HEK293 (cell line): ENCODE results near the gene SNAP91.
"Not testable (repeated sequence)": the region's sequence is repeated elsewhere in the genome, so short reads cannot be mapped to it uniquely, and the experiment has no call there.

Experiments
- CTCF ChIA-PET: fragments of 350-600 bp; formaldehyde crosslinking; extraction: SDS; loops from one replicate; lab custom pipeline; 2021; ENCODE audit warnings: antibody characterized with exemption; lab: Yijun Ruan, JAX
- POLR2A ChIA-PET: fragments of 300-600 bp; formaldehyde crosslinking; extraction: SDS; loops from one replicate; lab custom pipeline; 2020; ENCODE audit warnings: antibody characterized with exemption, inconsistent platforms; lab: Yijun Ruan, JAX
- H3K27ac ChIP-seq: fragments of 200-500 bp; sonication (Bioruptor generic); 2 replicates; pipeline ENCODE4 v1.5.1; 2014; ENCODE audit warnings: low read depth, low read length, control low read depth, inconsistent platforms; ENCODE audit errors: extremely low read depth
- H3K36me3 ChIP-seq, 2 experiments: fragments of 200-500 bp in 1 of 2; sonication (Bioruptor generic) in 1 of 2; 1 replicate in 1 of 2; 2 replicates in 1 of 2; pipeline ENCODE4 v1.5.1; 2014 to 2017; ENCODE audit warnings: inconsistent platforms in 2 of 2, low read length in 2 of 2; ENCODE audit not compliant: control insufficient read depth in 2 of 2, insufficient read depth in 1 of 2
- H3K4me1 ChIP-seq: fragments of 200-500 bp; sonication (Bioruptor generic); 2 replicates; pipeline ENCODE4 v1.5.1; 2014; ENCODE audit warnings: mild to moderate bottlenecking, low read length, inconsistent platforms; ENCODE audit not compliant: control insufficient read depth, insufficient read depth
- H3K4me3 ChIP-seq: 2 replicates; pipeline ENCODE4 v1.5.1; 2011; ENCODE audit warnings: low read depth, mild to moderate bottlenecking, control low read depth, low read length, moderate library complexity
- H3K9me3 ChIP-seq: fragments of 200-500 bp; sonication (Bioruptor generic); 2 replicates; pipeline ENCODE4 v1.5.1; 2014; ENCODE audit warnings: low read depth, low read length, inconsistent platforms; ENCODE audit not compliant: control insufficient read depth, insufficient read depth
- GLI2 ChIP-seq: fragments of 450-650 bp; formaldehyde crosslinking; IDR thresholded peaks from 2 replicates; pipeline ENCODE4; 2017; ENCODE audit warnings: missing biosample characterization, missing genetic modification characterization, low read depth, borderline replicate concordance
- MYNN ChIP-seq: fragments of 450-650 bp; formaldehyde crosslinking; IDR thresholded peaks from 2 replicates; pipeline ENCODE4 v1.5.1; 2016; ENCODE audit warnings: missing biosample characterization, missing genetic modification characterization, borderline replicate concordance
- SP3 ChIP-seq: fragments of 450-650 bp; formaldehyde crosslinking; IDR thresholded peaks from 2 replicates; pipeline ENCODE4 v1.5.1; 2016; ENCODE audit warnings: missing biosample characterization, missing genetic modification characterization
- ZBTB1 ChIP-seq: fragments of 450-650 bp; formaldehyde crosslinking; IDR thresholded peaks from 2 replicates; pipeline ENCODE4 v1.5.1; 2016; ENCODE audit warnings: missing biosample characterization, missing genetic modification characterization
- ZBTB17 ChIP-seq: fragments of 450-650 bp; formaldehyde crosslinking; IDR thresholded peaks from 2 replicates; pipeline ENCODE4 v1.5.1; 2016; ENCODE audit warnings: missing biosample characterization, missing genetic modification characterization
- ZBTB20 ChIP-seq: fragments of 450-650 bp; formaldehyde crosslinking; IDR thresholded peaks from 2 replicates; pipeline ENCODE4 v1.5.1; 2016; ENCODE audit warnings: missing biosample characterization, missing genetic modification characterization
- ZIC2 ChIP-seq: fragments of 450-650 bp; formaldehyde crosslinking; IDR thresholded peaks from 2 replicates; pipeline ENCODE4 v1.5.1; 2016; ENCODE audit warnings: missing biosample characterization, missing genetic modification characterization
- ZNF16 ChIP-seq: fragments of 450-650 bp; formaldehyde crosslinking; IDR thresholded peaks from 2 replicates; pipeline ENCODE4 v1.5.1; 2016; ENCODE audit warnings: low read depth, missing biosample characterization, missing genetic modification characterization
- ZNF624 ChIP-seq: fragments of 450-650 bp; formaldehyde crosslinking; IDR thresholded peaks from 2 replicates; pipeline ENCODE4 v1.5.1; 2017; ENCODE audit warnings: missing biosample characterization, missing genetic modification characterization
- ZNF654 ChIP-seq: fragments of 450-650 bp; formaldehyde crosslinking; IDR thresholded peaks from 2 replicates; pipeline ENCODE4 v1.5.1; 2016; ENCODE audit warnings: low read depth, missing biosample characterization, missing genetic modification characterization
- ZNF660 ChIP-seq: fragments of 450-650 bp; IDR thresholded peaks from 2 replicates; pipeline ENCODE4 v1.5.1; 2018; ENCODE audit warnings: missing biosample characterization, mild to moderate bottlenecking, missing genetic modification characterization
- ZNF677 ChIP-seq: fragments of 450-650 bp; IDR thresholded peaks from 2 replicates; pipeline ENCODE4 v1.5.0; 2018; ENCODE audit warnings: missing biosample characterization, mild to moderate bottlenecking, missing genetic modification characterization, moderate library complexity
- ZNF701 ChIP-seq: fragments of 450-650 bp; formaldehyde crosslinking; IDR thresholded peaks from 2 replicates; pipeline ENCODE4 v1.5.1; 2016; ENCODE audit warnings: missing biosample characterization, missing genetic modification characterization
- ZSCAN16 ChIP-seq: fragments of 450-650 bp; formaldehyde crosslinking; IDR thresholded peaks from 2 replicates; pipeline ENCODE4 v1.5.1; 2016; ENCODE audit warnings: missing biosample characterization, missing genetic modification characterization
- ZSCAN30 ChIP-seq: fragments of 450-650 bp; IDR thresholded peaks from 2 replicates; pipeline ENCODE4 v1.5.1; 2018; ENCODE audit warnings: missing biosample characterization, mild to moderate bottlenecking, missing genetic modification characterization, moderate library complexity
- TF ChIP-seq, protein P1 (sequence below): fragments of 450-650 bp; formaldehyde crosslinking; IDR thresholded peaks from 2 replicates; pipeline ENCODE4 v1.5.1; 2017; ENCODE audit warnings: missing biosample characterization, missing genetic modification characterization
- TF ChIP-seq, protein P2 (sequence below): fragments of 450-650 bp; formaldehyde crosslinking; optimal IDR thresholded peaks from 2 replicates; pipeline ENCODE3; 2016; ENCODE audit warnings: missing biosample characterization, mild to moderate bottlenecking, missing genetic modification characterization
- TF ChIP-seq, protein P3 (sequence below): fragments of 450-650 bp; formaldehyde crosslinking; IDR thresholded peaks from 2 replicates; pipeline ENCODE4 v1.5.1; 2016; ENCODE audit warnings: missing biosample characterization, missing genetic modification characterization
- TF ChIP-seq, protein P4 (sequence below): fragments of 450-650 bp; formaldehyde crosslinking; IDR thresholded peaks from 2 replicates; pipeline ENCODE4 v1.5.1; 2016; ENCODE audit warnings: missing biosample characterization, missing genetic modification characterization
- TF ChIP-seq, protein P5 (sequence below): fragments of 450-650 bp; formaldehyde crosslinking; IDR thresholded peaks from 2 replicates; pipeline ENCODE4 v1.5.1; 2016; ENCODE audit warnings: missing biosample characterization, missing genetic modification characterization

SNAP91 gene

DNA sequence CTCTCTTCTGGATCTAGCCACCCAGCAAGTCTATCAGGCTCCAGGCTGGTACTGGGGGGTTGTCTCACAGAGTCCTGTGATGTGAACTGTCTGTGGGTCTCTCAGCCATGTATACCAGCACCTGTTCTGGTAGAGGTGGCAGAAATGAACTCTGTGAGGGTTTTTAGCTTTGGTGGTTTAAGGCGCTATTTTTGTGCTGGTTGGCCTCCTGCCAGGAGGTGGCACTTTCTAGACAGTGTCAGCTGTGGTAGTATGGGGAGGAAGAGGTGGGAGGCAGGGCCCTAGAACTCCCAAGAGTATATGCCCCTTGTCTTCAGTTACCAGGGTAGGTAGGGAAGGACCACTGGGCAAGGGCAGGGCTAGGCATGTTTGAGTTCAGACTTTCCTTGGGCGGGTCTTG is 75.8 kb downstream of the SNAP91 start (continued):
- TF ChIP-seq, protein P1, sequence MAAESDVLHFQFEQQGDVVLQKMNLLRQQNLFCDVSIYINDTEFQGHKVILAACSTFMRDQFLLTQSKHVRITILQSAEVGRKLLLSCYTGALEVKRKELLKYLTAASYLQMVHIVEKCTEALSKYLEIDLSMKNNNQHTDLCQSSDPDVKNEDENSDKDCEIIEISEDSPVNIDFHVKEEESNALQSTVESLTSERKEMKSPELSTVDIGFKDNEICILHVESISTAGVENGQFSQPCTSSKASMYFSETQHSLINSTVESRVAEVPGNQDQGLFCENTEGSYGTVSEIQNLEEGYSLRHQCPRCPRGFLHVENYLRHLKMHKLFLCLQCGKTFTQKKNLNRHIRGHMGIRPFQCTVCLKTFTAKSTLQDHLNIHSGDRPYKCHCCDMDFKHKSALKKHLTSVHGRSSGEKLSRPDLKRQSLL = no peak
- TF ChIP-seq ZNF701 (no peak), MYNN (no peak), ZNF624 (tag by site-specific recombination) (no peak), ZNF677 (tag by site-specific recombination) (no peak), ZBTB17 (tag by site-specific recombination) (no peak)
- TF ChIP-seq, protein P2, sequence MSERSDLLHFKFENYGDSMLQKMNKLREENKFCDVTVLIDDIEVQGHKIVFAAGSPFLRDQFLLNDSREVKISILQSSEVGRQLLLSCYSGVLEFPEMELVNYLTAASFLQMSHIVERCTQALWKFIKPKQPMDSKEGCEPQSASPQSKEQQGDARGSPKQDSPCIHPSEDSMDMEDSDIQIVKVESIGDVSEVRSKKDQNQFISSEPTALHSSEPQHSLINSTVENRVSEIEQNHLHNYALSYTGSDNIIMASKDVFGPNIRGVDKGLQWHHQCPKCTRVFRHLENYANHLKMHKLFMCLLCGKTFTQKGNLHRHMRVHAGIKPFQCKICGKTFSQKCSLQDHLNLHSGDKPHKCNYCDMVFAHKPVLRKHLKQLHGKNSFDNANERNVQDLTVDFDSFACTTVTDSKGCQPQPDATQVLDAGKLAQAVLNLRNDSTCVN (tag by site-specific recombination) = no peak
- TF ChIP-seq, all 188 proteins: peak for 0

DNA sequence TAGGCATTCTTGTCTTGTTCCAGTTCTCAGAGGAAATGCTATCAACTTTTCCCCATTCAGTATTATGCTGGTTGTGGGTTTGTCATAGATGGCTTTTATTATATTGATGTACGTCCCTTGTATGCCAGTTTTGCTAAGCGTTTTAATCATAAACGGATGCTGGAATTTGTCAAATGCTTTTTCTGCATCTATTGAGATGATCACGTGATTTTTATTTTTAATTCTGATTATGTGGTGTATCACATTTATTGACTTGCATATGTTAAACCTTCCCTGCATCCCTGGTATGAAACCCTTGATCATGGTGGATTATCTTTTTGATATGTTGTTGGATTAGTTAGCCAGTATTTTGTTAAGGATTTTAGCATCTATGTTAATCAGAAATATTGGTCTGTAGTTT is 79.0 kb downstream of the SNAP91 start:
- H3K4me1 ChIP-seq, H3K36me3 ChIP-seq, H3K27ac ChIP-seq, CTCF ChIA-PET, POLR2A ChIA-PET, H3K9me3 ChIP-seq, H3K4me3 ChIP-seq: not testable (repeated sequence)

DNA sequence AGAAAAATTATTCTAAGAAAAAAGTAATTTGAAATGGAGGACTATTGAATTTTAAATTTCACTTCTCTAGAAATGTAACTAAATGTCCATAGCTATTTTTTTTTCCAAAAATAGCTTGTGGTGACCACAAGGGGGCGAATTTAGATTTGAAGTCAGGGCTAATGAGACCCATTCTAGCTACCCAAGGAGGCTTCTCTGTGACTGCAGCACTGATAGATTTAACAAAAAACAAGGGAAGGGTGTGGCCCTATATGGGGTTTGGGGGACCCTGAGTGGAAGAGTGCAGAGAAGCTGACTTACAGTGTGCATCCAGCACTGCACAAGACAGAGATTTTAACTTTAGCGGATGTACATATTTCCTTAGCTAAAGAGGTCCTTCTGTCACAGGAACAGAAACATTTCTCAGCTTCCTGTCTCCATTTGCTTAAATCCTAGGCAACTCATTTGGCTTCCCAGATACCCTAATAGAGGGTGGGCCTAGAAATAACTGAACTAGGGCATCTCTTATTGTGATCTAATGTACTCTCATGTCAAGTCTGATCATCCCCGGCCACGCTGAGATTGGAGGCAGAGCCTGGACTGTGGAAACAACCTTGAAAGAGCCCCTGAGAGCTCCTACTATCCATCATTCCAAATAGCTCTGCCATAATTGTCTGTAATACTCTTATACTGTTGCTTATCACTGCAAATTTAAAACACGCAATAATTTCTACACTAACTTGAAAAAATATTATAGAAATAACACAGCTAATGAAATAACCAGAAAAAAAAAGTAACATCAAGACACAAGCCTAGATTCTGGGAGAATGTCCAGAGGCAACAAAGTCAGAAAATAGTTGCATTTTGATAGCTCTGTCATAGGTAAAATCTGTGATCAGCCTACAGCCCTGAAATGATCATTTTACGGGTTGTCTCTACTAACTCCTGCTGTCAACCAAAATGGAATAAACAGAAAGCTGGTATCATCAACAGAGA is 93.6 kb downstream of the SNAP91 start:
- POLR2A ChIA-PET = interaction anchor here (0.6 to 1.5 kb wide), 3 partner anchors 123 to 244 kb away, joined by 3 to 5 read pairs (median 4); partner anchors contain the start of genes CYB5R4 and RIPPLY2
- no peak overlapping the region for H3K27ac ChIP-seq
- CTCF ChIA-PET = interaction anchor here (0.5 to 2.2 kb wide), 61 partner anchors 8 to 1707 kb away, joined by 3 to 23 read pairs (median 4); partner anchors contain the start of genes CYB5R4, PGM3 and RWDD2A
- H3K4me3 ChIP-seq = no peak overlapping the region
- H3K4me1 ChIP-seq = no peaks in the 10 kb centered on the region
- no peaks in the 10 kb centered on the region for H3K9me3 ChIP-seq
- TF ChIP-seq, protein P3, sequence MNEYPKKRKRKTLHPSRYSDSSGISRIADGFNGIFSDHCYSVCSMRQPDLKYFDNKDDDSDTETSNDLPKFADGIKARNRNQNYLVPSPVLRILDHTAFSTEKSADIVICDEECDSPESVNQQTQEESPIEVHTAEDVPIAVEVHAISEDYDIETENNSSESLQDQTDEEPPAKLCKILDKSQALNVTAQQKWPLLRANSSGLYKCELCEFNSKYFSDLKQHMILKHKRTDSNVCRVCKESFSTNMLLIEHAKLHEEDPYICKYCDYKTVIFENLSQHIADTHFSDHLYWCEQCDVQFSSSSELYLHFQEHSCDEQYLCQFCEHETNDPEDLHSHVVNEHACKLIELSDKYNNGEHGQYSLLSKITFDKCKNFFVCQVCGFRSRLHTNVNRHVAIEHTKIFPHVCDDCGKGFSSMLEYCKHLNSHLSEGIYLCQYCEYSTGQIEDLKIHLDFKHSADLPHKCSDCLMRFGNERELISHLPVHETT (tag by site-specific recombination) = no peak
- TF ChIP-seq ZNF16 (tag by site-specific recombination) (no peak), ZBTB1 (tag by site-specific recombination) (no peak), ZSCAN30 (no peak), ZSCAN16 (tag by site-specific recombination) (no peak), GLI2 (tag by site-specific recombination) (no peak), ZIC2 (tag by site-specific recombination) (no peak), ZNF654 (tag by site-specific recombination) (peak; percentile 64), SP3 (tag by site-specific recombination) (no peak), ZBTB20 (tag by site-specific recombination) (no peak), ZNF660 (tag by site-specific recombination) (0 out of 2 replicates have a peak, but pooled peaks have one; percentile 47)
- TF ChIP-seq, protein P4, sequence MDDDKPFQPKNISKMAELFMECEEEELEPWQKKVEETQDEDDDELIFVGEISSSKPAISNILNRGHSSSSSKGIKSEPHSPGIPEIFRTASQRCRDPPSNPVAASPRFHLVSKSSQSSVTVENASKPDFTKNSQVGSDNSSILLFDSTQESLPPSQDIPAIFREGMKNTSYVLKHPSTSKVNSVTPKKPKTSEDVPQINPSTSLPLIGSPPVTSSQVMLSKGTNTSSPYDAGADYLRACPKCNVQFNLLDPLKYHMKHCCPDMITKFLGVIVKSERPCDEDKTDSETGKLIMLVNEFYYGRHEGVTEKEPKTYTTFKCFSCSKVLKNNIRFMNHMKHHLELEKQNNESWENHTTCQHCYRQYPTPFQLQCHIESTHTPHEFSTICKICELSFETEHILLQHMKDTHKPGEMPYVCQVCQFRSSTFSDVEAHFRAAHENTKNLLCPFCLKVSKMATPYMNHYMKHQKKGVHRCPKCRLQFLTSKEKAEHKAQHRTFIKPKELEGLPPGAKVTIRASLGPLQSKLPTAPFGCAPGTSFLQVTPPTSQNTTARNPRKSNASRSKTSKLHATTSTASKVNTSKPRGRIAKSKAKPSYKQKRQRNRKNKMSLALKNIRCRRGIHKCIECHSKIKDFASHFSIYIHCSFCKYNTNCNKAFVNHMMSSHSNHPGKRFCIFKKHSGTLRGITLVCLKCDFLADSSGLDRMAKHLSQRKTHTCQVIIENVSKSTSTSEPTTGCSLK (tag by site-specific recombination) = no peak
- TF ChIP-seq, protein P5, sequence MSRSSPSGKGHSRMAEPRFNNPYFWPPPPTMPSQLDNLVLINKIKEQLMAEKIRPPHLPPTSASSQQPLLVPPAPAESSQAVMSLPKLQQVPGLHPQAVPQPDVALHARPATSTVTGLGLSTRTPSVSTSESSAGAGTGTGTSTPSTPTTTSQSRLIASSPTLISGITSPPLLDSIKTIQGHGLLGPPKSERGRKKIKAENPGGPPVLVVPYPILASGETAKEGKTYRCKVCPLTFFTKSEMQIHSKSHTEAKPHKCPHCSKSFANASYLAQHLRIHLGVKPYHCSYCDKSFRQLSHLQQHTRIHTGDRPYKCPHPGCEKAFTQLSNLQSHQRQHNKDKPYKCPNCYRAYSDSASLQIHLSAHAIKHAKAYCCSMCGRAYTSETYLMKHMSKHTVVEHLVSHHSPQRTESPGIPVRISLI = peak; percentile 62; the same call in 1 of the 2 replicates
- no peaks in the 10 kb centered on the region for H3K36me3 ChIP-seq
